HL-60/S4 treated with phorbol 12-myristate 13-acetate at 8.2 ng/mL for 4 days and 3 days (cell line): ENCODE measurements around the gene GLYR1.
"Not testable (repeated sequence)": the region's sequence is repeated elsewhere in the genome, so short reads cannot be mapped to it uniquely, and the experiment has no call there.

ENCODE experiments used
- in situ Hi-C: fragments of 300-500 bp; cut with MboI; formaldehyde crosslinking; loops from 2 replicates; pipeline ENCODE4 v1.15.0; 2022; ENCODE audit warnings: low sequenced_read_pairs

GLYR1 gene

DNA sequence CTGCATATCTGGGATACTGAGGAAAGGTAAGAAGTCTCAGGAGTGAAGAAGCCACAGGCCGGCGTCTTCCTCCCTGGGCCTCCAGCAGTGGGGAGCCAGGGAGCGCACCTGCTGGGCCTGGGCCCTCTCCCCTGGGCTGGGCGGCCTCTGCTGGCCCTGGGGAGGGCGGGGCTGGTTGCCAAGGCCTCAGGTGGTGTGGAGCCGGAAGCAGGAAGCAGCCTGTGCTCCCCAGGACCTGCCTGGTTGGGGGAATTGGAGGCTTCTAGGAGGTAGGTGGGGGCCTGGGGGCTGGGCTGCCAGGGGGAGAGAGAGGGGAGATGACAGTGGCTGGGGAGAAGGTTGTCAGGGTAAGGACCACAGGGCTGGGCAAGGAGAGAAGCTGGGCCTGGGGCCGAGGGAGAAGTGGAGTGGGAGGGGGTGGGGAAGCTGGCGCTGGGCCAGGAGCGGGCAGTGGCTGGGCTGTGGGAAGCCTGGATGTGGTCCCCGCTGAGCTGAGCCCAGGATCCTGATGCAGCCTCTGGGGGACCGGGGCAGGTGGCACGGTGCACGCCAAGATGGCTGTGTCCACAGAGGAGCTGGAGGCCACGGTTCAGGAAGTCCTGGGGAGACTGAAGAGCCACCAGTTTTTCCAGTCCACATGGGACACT is 51.8 kb downstream of the GLYR1 start, which contains the start of gene SMIM22:
SMIM22 (plus strand) TSS at position 189 of the 647 bp plus-strand sequence; CDS start at position 555, 366 bp downstream.
- in situ Hi-C loops = no loop called here

DNA sequence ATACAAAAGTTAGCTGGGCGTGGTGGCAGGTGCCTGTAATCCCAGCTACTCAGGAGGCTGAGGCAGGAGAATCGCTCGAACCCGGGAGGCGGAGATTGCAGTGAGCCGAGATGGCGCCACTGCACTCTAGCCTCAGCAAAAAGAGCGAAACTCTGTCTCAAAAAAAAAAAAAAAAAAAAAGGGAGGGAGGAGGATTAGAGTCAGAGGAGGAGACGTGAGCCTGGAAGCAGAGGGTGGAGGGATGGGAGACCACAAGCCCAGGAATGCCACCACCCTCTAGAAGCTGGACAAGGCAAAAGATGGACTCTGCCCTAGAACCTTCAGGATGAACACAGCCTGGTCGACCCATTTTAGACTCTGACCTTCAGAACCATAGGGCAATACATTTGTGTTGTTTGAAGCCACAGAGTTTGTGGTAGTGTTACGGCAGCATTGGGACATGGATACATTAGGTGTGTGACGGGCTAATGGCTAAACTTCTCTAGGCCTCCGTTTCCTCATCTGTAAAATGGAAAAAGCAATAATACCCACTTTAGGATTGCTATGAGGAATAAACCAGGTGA is 54.1 kb downstream of the GLYR1 start:
- in situ Hi-C loops = no loop called here

DNA sequence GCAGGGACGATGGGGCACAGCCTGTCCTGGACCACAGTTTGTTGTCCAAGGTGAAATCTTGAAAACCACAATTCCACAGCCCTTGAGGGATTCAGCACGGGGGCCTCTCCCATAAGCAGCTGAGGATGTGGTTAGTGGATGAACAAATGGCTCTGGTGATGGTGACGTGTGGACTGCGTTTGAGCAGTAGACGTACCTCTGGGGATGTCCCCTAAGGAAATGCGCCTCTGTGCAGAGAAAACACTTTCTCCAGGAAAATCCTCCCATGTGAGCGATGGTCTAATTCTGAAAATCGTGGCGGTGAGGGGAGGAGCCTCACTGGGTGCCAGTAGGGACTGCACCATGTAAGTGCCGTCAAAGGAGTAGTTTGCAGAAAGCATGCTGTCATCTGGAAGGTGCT is 56.2 kb downstream of the GLYR1 start:
- in situ Hi-C loops = no loop called here

DNA sequence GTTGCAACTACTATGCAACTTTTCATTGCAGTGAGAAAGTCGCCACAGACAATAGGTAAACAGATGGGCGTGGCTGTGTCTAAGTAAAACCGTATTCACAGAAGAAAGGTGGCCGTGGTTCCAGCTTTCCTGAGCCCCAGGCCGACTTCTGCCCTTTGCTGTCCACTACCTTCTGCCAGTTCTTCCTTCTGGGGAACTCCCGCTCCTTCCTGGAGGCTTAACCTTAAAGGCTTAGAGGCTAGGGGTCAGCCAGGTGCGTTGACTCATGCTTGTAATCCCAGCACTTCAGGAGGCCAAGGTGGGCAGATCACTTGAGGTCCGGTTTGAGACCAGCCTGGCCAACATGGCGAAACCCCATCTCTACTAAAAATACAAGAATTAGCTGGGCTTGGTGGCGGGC is 56.8 kb downstream of the GLYR1 start:
- in situ Hi-C loops = no loop called here

DNA sequence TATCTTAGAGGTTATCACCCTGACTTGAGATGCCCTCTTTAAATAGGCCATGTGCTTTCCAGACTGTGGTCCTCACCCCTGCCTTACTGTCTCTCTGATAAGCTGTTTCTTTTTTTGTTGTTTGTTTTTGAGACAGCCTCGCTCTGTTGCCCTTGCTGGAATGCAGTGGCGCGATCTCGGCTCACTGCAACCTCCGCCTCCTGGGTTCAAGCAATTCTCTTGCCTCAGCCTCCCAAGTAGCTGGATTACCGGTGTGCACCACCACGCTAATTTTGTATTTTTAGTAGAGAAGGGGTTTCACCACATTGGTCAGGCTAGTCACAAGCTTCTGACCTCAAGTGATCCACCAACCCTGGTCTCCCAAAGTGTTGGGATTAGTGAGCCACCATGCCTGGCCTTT is 58.2 kb downstream of the GLYR1 start:
- in situ Hi-C loops = no loop called here

DNA sequence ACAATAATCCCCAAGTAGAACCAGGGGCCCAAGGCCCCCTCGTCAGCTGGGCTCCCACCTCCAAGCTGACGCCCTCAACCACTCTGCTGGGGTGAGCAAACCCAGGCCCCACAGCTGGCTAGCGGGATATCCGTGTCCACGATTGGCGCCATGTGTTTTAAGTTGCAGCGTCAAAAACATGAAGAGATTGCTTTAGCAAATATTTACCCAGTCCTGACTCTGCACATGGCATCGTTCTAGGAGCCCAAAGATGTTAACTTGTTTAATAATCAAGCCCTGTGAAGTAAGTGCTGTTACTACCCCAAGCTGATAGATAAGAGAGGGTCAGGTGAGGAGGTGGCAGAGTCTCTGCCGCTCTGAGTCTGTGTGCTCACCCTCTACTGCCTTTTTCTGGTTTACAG is 58.6 kb downstream of the GLYR1 start:
- in situ Hi-C loops = no loop called here

DNA sequence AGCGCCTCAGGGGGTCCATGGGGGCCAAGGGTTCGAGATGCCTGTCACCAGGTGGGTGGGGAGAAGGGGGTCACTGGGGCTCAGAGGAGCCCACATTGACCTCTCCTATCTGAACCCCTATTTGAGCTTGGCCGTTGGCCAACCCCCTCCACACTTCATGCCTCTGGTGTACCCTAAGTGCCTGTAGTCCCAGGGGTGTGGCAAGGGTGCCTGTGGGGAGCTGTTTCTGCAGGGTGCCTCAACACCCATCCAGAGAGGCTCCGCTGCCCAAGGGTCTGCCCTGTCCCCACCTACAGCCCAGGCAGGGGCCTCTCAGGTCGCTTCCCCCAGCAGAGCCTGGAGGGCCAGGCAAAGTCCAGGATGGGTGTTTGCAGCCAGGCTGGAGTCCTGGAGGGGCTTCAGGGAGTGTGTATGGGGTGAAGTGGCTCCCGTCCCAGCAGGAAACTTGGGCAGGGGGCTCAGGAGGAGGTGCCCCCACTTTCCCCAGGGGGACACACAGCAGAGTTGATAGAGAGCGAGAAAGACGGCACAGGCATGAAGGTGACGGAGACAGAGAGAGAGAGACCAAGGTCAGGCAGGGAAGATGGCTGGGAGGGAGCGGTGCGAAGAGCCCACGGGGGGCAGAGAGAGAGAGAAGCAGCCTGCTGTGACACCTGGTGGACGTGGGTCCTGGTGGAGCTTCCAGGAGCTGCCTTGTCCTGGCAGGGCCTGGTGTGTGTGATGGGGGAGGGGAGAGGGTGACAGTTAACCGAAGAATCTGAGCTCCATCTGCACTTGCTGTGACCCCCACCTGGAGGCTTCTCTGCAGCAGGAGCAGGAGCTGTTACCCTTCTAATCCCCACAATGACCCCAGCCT is 59.2 kb downstream of the GLYR1 start, which contains the start of gene SEPTIN12:
SEPTIN12 (minus strand) TSS at position 719 of the 856 bp plus-strand sequence; CDS start at position 19, 700 bp downstream.
- in situ Hi-C loops = no loop called here

DNA sequence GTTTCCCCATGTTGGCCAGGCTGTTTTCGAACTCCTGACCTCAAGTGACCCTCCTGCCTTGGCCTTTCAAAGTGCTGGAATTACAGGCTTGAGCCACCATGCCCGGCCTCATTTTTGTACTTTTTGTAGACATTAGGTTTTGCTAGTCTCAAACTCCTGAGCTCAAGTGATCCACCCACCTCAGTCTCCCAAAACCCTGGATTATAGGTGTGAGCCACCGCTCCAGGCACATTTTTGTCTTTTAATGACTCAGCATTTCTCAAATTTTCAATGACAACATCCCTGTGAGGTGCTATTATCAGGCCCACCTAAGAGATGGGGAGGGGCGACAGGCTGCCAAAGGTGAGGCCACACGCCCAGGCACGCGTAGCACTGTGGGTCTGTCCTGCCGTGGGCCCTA is 60.0 kb downstream of the GLYR1 start:
- in situ Hi-C loops = no loop called here

DNA sequence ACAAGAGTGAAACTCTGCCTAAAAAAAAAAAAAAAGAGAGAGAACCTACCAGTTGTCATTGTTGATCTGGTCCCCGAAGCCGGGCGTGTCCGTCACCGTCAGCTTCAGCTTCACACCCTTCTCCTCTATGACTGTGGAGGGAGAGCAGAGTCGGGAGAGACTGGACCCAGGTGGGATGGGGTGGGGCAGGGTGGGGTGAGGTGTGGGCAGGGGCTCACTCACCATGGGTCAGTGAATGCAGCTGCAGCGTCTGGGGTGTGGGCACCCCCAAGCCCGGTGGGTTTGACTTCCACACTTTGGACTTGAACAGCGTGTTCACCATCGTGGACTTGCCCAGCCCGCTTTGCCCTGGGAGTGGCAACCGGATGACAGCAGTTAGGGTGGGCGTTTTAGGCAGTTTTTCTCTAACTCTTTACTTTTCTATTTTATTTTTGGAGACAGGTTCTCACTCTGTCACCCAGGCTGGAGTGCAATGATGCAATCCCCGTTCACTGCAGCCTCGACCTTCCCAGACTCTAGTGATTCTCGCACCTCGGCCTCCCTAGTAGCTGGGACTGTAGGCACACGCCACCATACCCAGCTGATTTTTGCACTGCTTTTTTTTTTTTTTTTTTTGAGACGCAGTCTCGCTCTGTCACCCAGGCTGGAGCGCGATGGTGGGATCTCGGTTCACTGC is 61.2 kb downstream of the GLYR1 start:
- in situ Hi-C loops = no loop called here

DNA sequence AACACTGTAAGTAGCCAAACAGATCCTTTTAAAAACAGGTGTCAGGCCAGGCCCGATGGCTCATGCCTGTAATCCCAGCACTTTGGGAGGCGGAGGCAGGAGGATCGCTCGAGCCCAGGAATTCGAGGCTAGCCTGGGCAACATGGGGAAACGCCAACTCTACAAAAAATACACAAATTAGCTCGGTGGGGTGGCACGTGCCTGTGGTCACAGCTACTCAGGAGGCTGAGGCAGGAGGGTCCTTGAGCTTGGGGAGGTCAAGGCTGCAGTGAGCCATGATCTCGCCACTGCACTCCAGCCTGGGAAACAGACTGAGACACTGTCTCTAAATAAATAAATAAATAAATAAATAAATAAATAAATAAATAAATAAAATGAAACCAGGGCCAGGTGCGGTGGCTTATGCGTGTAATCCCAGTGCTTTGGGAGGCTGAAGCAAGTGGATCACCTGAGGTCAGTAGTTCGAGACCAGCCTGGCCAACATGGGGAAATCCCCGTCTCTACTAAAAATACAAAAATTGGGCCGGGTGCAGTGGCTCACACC is 62.6 kb downstream of the GLYR1 start:
- in situ Hi-C loops = not testable (repeated sequence)

DNA sequence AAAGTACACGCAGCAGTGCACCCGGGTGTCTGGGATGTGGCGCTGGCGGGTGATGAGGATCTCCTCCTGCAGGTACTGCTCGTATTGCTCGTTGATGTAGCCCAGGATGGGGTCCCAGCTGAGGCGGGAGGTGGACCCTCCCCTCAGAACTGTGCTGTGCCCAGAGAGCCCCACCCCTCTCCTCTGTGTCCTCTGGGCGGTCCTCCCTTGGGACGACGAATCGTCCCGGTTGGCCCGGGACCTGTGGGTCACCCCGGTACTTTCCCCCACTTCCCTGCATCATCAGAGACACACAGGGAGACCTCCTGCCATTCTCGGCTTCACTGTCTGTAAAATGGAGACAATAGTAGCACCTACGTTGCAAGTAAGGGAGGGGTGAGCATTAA is 63.1 kb downstream of the GLYR1 start:
- in situ Hi-C loops = no loop called here

DNA sequence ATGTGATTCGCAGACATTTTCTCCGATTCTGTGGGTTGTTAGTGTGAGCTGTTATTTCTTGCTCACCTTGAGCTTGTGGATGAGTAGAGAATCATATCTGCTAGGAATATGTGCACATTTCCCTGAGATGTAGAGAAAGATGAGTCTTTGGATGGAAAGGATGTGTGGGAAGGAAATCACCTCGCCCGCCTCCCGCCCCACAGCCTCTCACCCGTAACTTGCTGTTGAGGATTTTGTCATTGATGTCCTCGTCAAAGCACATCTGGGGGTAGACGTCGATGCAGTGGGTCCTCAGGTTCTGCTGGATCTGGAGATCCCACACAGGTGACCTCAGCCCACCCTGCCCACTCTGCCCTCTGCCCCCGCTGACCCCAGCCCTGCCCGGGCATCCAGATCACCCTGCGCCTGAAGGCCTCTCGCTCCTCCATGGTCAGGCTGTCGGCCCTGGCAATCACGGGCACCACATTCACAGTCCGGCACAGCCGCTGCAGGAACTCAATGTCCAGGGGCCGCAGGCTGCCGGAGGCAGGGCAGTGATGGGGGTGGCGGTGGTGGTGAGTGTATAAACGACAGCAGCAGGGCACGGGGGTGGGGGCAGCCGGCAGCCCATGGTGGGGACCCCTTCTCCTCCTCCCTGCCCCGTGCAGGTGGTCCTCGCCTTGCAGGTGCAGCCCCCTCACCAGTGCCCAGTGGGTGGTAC is 63.7 kb downstream of the GLYR1 start:
- in situ Hi-C loops = no loop called here

DNA sequence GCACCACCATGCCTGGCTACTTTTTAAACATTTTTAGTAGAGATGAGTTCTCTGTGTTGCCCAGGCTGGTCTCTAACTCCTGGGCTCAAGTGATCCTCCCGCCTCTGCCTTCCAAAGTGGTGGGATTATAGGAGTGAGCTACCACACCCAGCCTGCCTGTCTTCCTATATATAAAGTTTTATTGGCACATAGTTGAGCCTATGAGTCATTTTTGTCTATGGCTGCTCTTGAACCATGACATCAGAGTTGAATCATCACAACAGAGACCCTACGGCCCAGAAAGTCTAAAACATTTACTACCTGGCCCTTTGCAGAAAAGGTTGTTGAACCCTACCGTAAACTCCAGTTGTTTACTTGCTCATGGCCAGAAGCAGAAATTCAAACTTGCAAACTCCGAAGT is 66.9 kb downstream of the GLYR1 start:
- in situ Hi-C loops = no loop called here

DNA sequence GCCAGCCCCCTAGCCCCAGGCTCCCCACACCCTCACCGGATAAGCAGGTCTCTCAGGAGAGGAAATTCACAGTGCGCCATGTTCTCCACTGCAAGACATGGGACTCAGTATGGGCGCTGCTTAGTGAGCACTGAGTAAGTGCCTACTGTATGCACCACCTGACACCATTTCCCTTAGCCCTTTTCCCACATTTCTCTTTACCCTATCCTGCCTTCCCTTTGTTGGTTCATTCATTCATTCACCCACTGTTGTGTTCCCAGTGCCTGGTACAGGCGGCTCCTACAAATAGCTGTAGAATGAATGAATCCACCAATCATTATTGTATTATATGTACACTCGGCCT is 69.1 kb downstream of the GLYR1 start:
- in situ Hi-C loops = no loop called here

DNA sequence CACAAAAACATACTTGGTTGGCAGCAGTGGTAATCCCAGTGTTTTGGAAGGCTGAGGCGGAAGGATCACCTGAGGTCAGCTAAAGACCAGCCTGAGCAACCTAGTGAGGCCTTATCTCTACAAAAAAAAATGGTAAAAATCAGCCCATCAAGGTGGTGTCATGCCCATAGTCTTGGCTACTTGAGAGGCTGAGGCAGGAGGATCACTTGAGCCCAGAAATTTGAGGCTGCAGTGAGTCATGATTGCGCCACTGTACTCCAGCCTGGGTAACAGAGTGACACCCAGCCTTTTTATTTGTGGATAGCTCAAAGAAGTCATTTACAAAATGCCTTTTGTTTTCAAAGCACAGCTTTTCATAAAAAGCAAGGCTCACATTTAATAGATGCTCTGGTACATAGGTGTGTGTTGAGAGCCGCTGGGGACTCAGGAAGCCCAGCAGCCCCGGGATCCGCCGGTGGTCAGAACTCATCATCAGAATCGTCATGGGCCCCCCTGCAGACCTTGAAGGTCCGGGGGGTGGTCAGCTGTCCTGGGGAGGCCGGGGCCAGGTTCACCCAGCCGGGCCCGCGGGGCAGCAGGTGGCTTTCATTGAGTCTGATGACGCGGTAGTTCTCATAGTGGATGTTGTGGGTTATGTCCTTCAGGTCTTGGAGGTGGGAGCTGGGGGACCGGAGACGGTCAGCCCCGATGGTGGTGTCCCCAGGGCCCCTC is 69.6 kb downstream of the GLYR1 start:
- in situ Hi-C loops = no loop called here

DNA sequence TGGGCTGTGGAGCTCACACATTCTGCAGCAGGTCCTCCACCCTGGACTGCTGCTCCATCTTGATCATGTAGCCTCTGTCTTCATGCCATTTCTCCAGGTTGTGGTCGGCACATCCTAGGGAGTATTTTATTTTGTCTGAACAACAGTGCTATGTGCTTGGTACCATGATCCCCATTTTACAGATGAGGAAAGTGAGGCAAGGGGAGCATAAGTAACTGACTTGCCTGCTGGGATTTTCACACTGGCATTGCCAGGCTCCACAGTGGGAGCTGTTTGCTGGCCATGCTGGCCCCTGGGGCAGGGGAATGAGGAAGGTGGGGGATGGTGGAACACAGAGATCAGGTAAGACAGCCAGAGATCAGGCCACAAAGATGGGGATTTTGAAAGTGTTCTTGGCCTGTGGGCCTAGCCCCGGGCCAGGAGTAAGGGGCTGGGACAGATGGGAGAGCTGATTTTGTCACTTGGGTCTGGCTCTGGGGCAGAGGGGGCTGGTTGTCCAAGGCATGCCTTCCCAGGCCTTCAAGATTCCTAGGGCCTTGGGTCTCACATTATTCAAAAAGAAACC is 70.9 kb downstream of the GLYR1 start:
- in situ Hi-C loops = no loop called here

DNA sequence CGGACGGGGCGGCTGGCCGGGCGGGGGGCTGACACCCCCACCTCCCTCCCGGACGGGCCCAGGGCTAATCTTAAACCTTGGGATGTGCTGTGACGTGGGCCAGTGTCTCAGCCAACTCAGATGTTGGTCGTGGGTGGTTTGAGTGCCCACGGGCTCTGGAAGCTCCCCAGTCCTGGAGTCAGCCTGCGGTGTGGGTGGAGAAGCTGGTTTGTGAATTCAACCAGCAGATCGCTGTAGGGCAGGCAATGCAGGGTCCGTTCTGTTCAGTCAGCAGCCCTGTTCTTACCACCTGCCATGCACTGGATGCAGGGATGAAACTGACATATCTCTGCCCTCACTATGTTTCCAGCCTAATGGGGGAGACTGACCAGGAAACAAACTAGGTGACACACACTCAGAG is 72.1 kb downstream of the GLYR1 start:
- in situ Hi-C loops = no loop called here

DNA sequence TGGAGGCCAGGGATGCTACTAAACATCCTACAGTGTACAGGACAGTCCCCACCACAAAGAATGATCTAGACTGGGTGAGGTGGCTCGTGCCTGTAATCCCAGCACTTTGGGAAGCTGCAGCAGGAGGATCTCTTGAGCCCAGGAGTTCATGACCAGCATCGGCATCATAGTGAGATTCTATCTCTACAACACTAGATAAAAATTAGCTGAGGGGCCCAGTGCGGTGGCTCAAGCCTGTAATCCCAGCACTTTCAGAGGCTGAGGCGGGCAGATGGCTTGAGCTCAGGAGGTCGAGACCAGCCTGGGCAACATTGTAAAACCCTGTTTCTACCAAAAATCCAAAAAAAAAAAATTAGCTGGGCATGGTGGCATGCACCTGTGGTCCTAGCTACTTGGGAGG is 74.7 kb downstream of the GLYR1 start:
- in situ Hi-C loops = no loop called here

DNA sequence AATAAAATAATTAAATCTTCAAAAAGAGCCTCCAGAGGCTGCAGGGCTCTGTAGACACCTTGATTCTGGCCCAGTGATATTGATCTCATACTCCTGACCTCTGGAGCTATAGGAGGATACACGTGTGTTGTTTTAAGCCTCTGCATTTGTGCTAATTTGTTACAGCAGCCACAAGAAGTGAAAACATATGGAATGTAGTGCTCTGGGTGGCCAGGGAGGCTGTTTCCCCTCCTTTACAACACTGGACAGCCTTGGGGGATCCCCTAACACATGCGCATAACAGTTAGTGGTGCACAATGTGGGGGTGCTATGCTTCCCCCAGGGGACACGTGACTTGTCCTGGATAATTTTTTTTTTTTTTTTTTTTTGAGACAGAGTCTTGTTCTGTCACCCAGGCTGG is 75.4 kb downstream of the GLYR1 start:
- in situ Hi-C loops = no loop called here

DNA sequence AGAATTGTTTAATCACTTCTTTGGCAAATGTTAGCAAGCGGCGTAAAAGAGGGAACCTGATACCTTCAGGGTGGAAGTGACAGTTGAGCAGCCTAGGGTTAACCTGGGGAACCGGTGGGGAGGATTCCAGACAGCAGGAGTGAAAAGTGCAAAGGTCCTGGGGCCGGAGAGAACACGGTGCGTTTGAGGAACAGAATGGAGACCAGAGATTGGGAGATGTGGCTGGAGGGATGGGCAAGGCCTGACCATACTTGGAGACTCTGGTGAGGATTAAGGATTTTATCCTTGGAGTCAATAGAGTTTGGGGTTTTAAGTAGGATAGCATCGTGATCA is 77.8 kb downstream of the GLYR1 start:
- in situ Hi-C loops = no loop called here
